AG04449 (cell line): ENCODE measurements around the gene COL23A1.

Experiments
- CTCF ChIA-PET: fragments of 350-600 bp; formaldehyde crosslinking; extraction: SDS; loops from one replicate; lab custom pipeline; 2021; ENCODE audit warnings: antibody characterized with exemption; lab: Yijun Ruan, JAX
- POLR2A ChIA-PET: fragments of 400-600, 350-600 bp; formaldehyde crosslinking; extraction: SDS; loops from one replicate; lab custom pipeline; 2020; ENCODE audit warnings: antibody characterized with exemption, inconsistent platforms; lab: Yijun Ruan, JAX
- DNase-seq: peaks from one replicate; pipeline ENCODE4 v3.0.0-alpha.2; 2010; ENCODE audit warnings: low read depth, low spot score
- H3K4me3 ChIP-seq: 2 replicates; pipeline ENCODE4 v1.5.1; 2011; ENCODE audit warnings: low read depth, mild to moderate bottlenecking, control low read depth, low read length
- CTCF ChIP-seq: IDR thresholded peaks from one replicate; pipeline ENCODE4 v1.5.1; 2011; ENCODE audit warnings: mild to moderate bottlenecking, moderate library complexity, low read length, control low read depth, inconsistent platforms; ENCODE audit not compliant: insufficient read depth; ENCODE audit errors: missing control alignments

Gene COL23A1

GRCh38 chr5:178353461-178353860 lies 236.7 kb downstream of the COL23A1 start:
- ChIA-PET CTCF (no interaction called here), POLR2A (no interaction called here)
- no peak for TF ChIP-seq CTCF
- no peak overlapping the region for H3K4me3 ChIP-seq
- DNase-seq = no peak

- no peak for TF ChIP-seq CTCF
- no peak for DNase-seq
- ChIA-PET CTCF (no interaction called here), POLR2A (no interaction called here)
- H3K4me3 ChIP-seq = no peak overlapping the region
These were observed 238.2 kb downstream of the COL23A1 start for GRCh38 chr5:178352035-178352349.

- no peak for TF ChIP-seq CTCF
- no peak overlapping the region for H3K4me3 ChIP-seq
- no peak for DNase-seq
- ChIA-PET CTCF (no interaction called here), POLR2A (no interaction called here)
These were observed 238.8 kb downstream of the COL23A1 start for GRCh38 chr5:178351221-178352034.

GRCh38 chr5:178350361-178351220 lies 239.6 kb downstream of the COL23A1 start:
- ChIA-PET POLR2A (no interaction called here), CTCF (no interaction called here)
- TF ChIP-seq CTCF = no peak
- no peak overlapping the region for H3K4me3 ChIP-seq
- DNase-seq = no peak

DNA sequence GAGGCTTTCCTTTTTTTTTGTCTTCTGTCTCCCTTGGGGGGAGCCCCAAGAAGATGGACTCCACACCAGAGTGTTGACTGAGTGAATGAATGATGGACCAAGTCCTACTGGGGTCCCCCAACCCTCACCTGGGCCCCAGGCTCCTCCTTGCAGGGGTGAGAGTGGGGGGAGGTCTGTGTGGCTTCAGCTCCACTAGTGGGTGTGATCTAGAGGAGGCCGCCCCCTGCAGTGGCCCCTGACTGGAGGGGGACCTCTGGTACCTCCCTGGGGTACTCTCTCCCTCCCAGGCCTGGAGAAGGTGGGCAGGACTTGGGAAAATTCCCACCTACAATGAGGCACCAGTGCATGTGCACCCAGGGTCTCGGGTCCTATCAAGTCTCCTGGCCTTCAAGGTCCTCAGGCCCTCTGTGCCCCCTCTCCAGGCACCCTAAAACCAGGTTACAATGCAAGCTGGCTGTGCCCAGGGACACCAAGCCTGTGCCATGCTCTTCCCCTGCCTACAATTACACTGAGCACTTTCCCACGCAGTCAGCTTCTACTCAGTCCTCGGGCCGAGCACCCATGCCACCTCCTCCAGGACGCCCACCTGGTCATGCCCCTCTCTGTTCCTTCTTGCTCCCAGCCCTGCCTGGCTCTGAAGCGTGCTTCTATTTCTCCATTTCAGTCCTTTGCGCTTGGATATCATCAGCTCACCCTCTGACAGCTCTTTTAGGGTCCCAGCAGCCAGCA lies 240.4 kb downstream of the COL23A1 start:
- POLR2A ChIA-PET = no interaction called here
- no peak for DNase-seq
- H3K4me3 ChIP-seq = no peak overlapping the region
- no peak for TF ChIP-seq CTCF
- CTCF ChIA-PET = no interaction called here

GRCh38 chr5:178349075-178349511 lies 241.1 kb downstream of the COL23A1 start:
- DNase-seq = no peak
- no peak for TF ChIP-seq CTCF
- ChIA-PET CTCF (no interaction called here), POLR2A (no interaction called here)
- no peak overlapping the region for H3K4me3 ChIP-seq
